ENCODE results near the gene EPPIN.

Gene EPPIN

GRCh38 chr20:45527294-45527693 lies 19.9 kb downstream of the EPPIN start:
- no peak for DNase-seq

DNA sequence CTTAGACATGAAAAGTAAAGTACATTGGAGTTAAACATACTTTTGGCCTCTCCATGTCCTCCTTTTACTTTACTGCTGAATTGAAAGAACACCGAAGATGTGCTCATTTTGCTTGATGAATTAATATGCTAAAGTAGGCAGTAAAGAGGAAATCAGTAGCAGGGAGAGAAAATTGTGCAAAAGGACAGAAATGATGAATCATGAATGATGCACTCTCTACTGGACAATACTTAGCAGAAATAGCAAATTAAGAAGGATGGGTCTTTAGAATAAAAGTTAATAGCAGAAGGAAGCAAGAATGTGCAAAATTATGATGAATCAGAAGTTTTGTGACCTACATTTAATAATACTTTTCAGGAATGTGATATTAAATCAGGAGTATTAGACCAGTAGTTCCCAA lies 23.4 kb downstream of the EPPIN start:
- no peak for DNase-seq

GRCh38 chr20:45518282-45518681 lies 28.9 kb downstream of the EPPIN start:
- no peak for DNase-seq

DNA sequence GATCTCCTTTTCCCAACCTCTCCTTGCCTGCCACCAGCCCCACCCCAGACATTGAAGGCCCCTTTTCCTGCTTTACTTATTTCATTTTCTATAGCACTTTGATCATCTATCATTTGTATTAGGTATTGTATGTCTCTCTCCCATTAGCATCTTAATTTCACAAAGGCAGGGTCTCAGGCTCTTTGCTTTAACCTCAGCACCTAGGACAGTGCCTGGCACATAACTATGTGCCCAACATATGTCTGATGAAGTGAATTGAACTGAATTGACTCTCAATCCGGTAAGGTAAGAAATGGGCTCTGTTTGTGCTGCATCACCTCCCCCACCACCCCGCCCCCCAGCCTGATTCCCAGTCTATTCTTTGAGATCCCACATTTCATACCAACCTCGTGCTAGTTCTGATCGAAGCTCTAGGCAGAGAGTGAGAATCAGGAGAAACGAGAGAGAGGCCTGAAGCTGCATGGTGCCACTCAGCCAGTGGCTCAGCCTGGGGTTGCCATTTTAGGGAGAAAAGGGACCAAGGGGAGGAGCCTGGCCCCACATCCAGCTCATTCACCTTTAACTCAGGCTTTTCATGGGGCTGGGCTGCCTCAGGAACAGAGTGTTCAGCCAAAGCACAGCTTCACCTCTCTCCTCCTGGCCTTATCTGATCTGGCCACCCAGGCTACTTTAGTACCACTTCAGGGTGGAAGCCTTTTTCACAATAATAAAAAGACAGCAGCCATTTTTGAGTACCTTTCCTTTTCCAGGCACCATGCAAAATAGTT lies 31.9 kb downstream of the EPPIN start, which contains the start of gene SPINT3:
Gene SPINT3, minus strand, starts transcription at position 476 of the 767 bp plus-strand sequence. Its CDS starts 14 bp downstream, at position 462.
- no peak for DNase-seq

- DNase-seq: no peak
Observed at GRCh38 chr20:45510242-45510862, 36.8 kb downstream of the EPPIN start.

DNA sequence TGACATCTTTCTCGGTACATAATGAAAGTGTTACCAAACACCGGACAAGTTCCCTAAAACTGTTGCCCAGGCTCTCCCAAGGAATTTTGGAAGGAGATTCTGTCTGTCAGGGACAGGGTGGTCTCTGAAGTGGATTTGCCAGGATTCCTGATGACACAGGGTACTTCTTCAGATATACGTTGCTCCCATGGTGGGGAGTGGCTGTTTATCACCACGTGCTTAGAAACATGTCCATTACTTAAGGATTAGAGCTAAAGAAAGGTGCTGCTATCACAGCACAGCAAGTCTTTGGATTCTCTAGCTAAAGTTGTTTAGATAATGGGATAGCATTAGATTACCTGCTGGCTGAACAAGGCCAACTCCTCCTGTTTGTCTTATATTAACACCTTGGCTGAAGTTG lies 38.1 kb downstream of the EPPIN start:
- DNase-seq: no peak

- DNase-seq: no peak
Observed at GRCh38 chr20:45508068-45508886, 38.9 kb downstream of the EPPIN start.

- DNase-seq: no peak
Observed at GRCh38 chr20:45507011-45507820, 40.0 kb downstream of the EPPIN start.

GRCh38 chr20:45506398-45506797 lies 40.8 kb downstream of the EPPIN start:
- DNase-seq: no peak

GRCh38 chr20:45503403-45503802 lies 43.8 kb downstream of the EPPIN start:
- no peak for DNase-seq

DNA sequence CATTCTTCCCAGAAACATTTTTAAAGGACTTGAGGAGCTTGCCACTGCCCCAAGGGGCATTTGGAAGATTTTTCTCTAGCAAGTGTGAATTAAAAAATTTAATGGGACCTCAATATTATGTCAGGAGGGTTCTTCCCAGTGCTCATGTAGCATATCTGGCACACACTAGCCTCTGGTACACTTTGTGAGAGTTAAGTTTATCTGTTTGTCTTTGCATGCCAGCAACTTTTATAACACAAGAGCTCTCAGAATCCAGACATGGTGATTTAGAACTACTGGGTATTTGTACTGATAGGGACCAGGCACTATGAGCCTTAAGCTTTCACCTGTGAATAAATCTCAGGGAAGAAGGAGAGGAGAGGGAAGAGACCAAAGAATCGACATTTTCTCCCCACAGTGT lies 44.6 kb downstream of the EPPIN start:
- DNase-seq: no peak

- no peak for DNase-seq
Observed at GRCh38 chr20:45501600-45501999, 45.6 kb downstream of the EPPIN start.

- DNase-seq: no peak
Observed at GRCh38 chr20:45500022-45500421, 47.2 kb downstream of the EPPIN start.

GRCh38 chr20:45497971-45498494 lies 49.2 kb downstream of the EPPIN start:
- no peak for DNase-seq

GRCh38 chr20:45496166-45496565 lies 51.0 kb downstream of the EPPIN start:
- DNase-seq: no peak

DNA sequence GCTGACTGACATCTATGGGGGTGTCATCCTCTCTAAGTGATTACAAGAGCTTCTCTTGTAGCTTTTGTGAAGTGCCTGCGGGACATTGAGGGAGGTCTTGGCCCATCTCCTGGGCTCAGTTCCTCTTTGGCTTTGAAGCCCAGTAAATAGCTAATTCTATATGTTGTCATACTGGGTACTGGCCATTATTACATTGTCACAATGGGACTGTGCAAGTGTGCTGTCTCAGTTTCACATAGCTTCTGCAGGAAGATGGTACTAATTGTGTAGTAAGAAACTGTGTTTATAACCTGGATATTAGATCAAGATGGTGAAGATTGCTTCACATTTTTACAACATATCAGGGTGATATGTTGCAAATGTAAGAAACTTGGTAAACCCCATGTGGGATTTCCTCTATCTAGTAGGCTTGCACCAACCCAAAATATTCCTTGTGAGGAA lies 51.7 kb downstream of the EPPIN start:
- no peak for DNase-seq
